CD4-positive, alpha-beta T cell (primary cell): Measurements from ENCODE around the gene PEAR1. TPM values are rescaled to one million over a fixed set of nuclear protein-coding genes. Genes with fewer than 3 reads are reported as not detected.

Source experiments
- ATAC-seq: fragments of 200-7000 bp; cut with Tn5 transposase; one replicate; pipeline ENCODE4 v1.10.0; 2022; ENCODE audit warnings: mild to moderate bottlenecking; ENCODE audit not compliant: poor library complexity
- CTCF ChIA-PET: fragments of 350-600 bp; sonication (Branson Sonifier 250); formaldehyde crosslinking; loops from one replicate; lab custom pipeline; 2021; ENCODE audit warnings: antibody characterized with exemption, inconsistent platforms; lab: Charles Lee
- POLR2A ChIA-PET: fragments of 350-600 bp; sonication (Branson Sonifier 250); formaldehyde crosslinking; loops from one replicate; lab custom pipeline; 2021; ENCODE audit warnings: antibody characterized with exemption, inconsistent platforms; lab: Charles Lee
- DNase-seq, 14 experiments: peaks; one replicate each; pipeline ENCODE4 v3.0.0-alpha.2; 2013 to 2020; ENCODE audit warnings: mixed read lengths in 2 of 14
- H3K27ac ChIP-seq, 2 donors: one replicate each; pipeline versions ENCODE4 v1.5.1 to v1.7.0; 2013; ENCODE audit warnings: low read length in 2 of 2, low read depth in 1 of 2, mild to moderate bottlenecking in 1 of 2
- H3K27me3 ChIP-seq, 2 experiments: 1 replicate in 1 of 2; 2 replicates in 1 of 2; pipeline versions ENCODE4 v1.6.1 to v1.7.0; 2013; ENCODE audit warnings: low read length in 2 of 2, control low read depth in 1 of 2, mild to moderate bottlenecking in 1 of 2, moderate library complexity in 1 of 2; ENCODE audit not compliant: insufficient read depth in 2 of 2, control insufficient read depth in 1 of 2
- H3K36me3 ChIP-seq: one replicate; pipeline ENCODE4 v1.6.1; 2013; ENCODE audit warnings: low read length, control low read depth; ENCODE audit not compliant: insufficient read depth
- H3K4me1 ChIP-seq: one replicate; pipeline ENCODE4 v1.6.1; 2013; ENCODE audit warnings: low read length, control low read depth; ENCODE audit not compliant: insufficient read depth
- H3K4me3 ChIP-seq: one replicate; pipeline ENCODE4 v1.5.1; 2013; ENCODE audit warnings: mild to moderate bottlenecking, low read length, moderate library complexity
- H3K9me3 ChIP-seq, 2 experiments: 1 replicate in 1 of 2; 2 replicates in 1 of 2; pipeline versions ENCODE4 v1.6.1 to v1.7.0; 2013; ENCODE audit warnings: low read length in 2 of 2, mild to moderate bottlenecking in 2 of 2, control low read depth in 1 of 2, moderate library complexity in 1 of 2; ENCODE audit not compliant: control insufficient read depth in 1 of 2, insufficient read depth in 1 of 2
- H3K27ac Mint-ChIP-seq: one replicate; pipeline ENCODE4 v1.8.0; 2020; ENCODE audit warnings: mixed read lengths
- H3K27me3 Mint-ChIP-seq: one replicate; pipeline ENCODE4 v1.8.0; 2021; ENCODE audit warnings: mixed read lengths
- H3K36me3 Mint-ChIP-seq: one replicate; pipeline ENCODE4 v1.8.0; 2021; ENCODE audit warnings: low read depth, mixed read lengths
- H3K4me1 Mint-ChIP-seq: one replicate; pipeline ENCODE4 v1.8.0; 2021; ENCODE audit warnings: low read depth, mixed read lengths
- H3K4me3 Mint-ChIP-seq: one replicate; pipeline ENCODE4 v1.8.0; 2020; ENCODE audit warnings: mild to moderate bottlenecking, mixed read lengths
- H3K9me3 Mint-ChIP-seq: one replicate; pipeline ENCODE4 v1.8.0; 2020; ENCODE audit warnings: mixed read lengths
- intact Hi-C, 2 experiments: fragments of 100-400 bp; cut with DNase I in 1 of 2; cut with micrococcal nuclease in 1 of 2; formaldehyde crosslinking; loops; one replicate each; pipeline versions ENCODE4 v1.15.1 to v1.9.0; 2023 to 2025; cut with DNase I, micrococcal nuclease
- total RNA-seq, 174 experiments: library from RNA in 2 of 174; stranded (reverse) in 2 of 174; gene quantifications; one replicate each; pipeline ENCODE4 v1.2.3 and lab custom pipeline; 2021 to 2026
- TF ChIP-seq, protein P1 (sequence below): fragments of 200-600 bp; IDR thresholded peaks from one replicate; pipeline ENCODE4 v1.8.0; 2022; ENCODE audit warnings: antibody characterized with exemption, mild to moderate bottlenecking

Gene PEAR1
- total RNA-seq, 2 experiments from 2014 or later = 0.20 to 0.41 TPM

DNA sequence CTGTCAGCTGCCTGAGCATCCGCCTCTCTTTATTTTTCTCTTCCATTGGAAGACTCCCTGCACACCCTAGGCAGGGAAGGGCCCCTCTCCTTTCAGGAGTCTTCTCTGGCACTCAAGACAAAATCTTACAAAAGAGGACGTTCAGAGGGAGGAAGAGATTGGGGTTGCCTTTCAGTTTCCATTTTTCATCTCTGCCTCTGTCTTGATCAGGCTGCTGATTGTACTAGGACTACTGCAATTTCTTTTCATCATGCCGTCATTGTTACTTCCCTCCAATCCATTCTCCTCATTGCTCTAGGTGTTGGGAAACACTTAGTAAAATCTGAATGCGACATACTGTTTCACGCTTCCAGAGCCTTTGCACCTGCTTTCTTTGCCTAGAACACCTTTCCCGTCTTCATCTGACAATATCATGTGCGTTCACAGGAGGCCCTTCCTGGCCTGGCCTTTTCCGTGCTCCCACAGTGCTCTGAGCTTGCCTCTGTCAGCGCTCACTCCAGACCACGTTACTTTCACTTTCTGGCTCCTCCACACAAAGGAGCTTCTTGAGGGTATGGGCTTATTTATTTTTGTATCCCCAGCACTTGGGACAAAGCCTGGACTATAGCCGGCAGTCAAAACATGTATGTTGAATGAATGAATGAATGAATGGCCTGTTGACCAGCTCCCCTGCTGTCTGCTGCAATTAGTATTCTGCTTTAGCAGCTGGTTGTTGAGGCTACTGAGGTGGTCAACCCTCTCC, 37.9 kb downstream of the PEAR1 start:
- no peaks in the 10 kb centered on the region for H3K9me3 Mint-ChIP-seq
- Histone ChIP-seq H3K9me3 (peaks cover 0 to 12% of the 10 kb centered on the region in 2 experiments), H3K27me3 (peaks cover 31 to 42% of the 10 kb centered on the region in 2 experiments), H3K27ac (no peak overlapping the region), H3K4me1 (peaks cover 12% of the 10 kb centered on the region), H3K4me3 (no peak overlapping the region), H3K36me3 (no peaks in the 10 kb centered on the region)
- intact Hi-C loops = no loop called here
- no peak for DNase-seq
- peak overlapping the region; percentile 40 for H3K4me3 Mint-ChIP-seq
- H3K27ac Mint-ChIP-seq = no peak overlapping the region
- peaks cover 7% of the 10 kb centered on the region for H3K36me3 Mint-ChIP-seq
- peaks cover 15% of the 10 kb centered on the region for H3K4me1 Mint-ChIP-seq
- ATAC-seq = no peak
- CTCF ChIA-PET = no interaction called here
- POLR2A ChIA-PET = interaction anchor here (0.6 to 0.9 kb wide), 2 partner anchors 32 to 164 kb away, joined by 3 to 4 read pairs; partner anchors contain the start of gene PRCC
- TF ChIP-seq, protein P1, sequence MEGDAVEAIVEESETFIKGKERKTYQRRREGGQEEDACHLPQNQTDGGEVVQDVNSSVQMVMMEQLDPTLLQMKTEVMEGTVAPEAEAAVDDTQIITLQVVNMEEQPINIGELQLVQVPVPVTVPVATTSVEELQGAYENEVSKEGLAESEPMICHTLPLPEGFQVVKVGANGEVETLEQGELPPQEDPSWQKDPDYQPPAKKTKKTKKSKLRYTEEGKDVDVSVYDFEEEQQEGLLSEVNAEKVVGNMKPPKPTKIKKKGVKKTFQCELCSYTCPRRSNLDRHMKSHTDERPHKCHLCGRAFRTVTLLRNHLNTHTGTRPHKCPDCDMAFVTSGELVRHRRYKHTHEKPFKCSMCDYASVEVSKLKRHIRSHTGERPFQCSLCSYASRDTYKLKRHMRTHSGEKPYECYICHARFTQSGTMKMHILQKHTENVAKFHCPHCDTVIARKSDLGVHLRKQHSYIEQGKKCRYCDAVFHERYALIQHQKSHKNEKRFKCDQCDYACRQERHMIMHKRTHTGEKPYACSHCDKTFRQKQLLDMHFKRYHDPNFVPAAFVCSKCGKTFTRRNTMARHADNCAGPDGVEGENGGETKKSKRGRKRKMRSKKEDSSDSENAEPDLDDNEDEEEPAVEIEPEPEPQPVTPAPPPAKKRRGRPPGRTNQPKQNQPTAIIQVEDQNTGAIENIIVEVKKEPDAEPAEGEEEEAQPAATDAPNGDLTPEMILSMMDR = no peak
- H3K27me3 Mint-ChIP-seq = peaks cover 62% of the 10 kb centered on the region

DNA sequence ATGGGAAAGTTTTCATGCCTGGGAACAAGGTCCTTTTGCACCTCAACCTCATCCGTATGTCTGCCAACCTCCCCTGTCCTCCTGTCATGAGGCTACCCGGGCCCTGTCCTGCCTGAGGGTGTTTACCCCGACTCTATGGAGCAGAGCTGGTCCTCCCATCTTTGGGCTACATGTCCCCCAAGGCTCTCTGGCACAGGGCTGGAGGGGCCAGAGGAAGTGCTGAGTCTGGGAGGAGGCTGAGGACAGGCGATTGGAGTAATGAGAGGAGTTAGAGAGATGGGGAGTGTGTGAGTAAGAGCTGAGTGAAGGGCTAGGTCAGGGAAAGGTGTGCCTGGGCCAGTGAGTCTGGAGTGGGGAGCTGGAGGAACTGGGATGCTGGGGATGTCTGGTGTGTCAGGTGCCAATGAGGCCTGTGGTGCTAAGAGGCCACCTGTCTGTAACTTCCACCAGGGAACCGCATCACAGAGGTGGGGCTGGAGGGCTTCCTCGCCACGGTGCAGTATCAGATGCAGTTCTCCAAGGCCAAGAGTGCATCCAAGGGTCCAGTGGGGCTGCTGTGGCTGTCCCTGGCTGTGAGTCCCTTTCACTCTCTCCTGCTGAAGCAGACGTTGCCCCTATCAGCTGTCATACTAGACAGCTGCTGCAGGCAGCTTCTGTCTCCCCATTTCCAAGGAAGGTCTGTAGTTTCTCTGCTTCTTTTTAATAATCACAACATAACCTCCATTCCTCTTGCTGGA, 38.6 kb downstream of the PEAR1 start:
- POLR2A ChIA-PET = interaction anchor here (0.6 to 0.9 kb wide), 2 partner anchors 31 to 165 kb away, joined by 3 to 4 read pairs; partner anchors contain the start of gene PRCC

DNA sequence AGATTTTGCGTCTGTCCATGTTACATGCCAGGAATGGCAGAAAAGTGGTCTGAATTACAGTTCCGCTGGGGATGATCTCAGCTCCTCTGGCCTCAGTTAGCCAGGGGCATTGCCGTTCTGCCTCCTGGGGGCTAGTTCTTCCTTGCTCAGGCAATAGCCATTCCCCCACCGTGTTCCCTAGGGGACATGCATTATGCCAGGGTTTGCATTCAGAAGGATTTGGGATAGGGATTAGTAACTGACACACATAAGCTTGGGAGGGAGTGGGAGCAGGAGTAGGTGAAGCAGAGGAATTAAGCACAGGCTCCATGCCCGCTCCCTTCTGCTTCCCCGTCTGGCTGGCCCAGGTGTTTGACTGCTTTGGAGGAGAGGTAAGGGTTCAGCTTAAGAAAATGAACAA, 39.6 kb downstream of the PEAR1 start:
- Mint-ChIP-seq H3K4me1 (peaks cover 7% of the 10 kb centered on the region), H3K4me3 (no peak overlapping the region), H3K27me3 (peaks cover 46% of the 10 kb centered on the region), H3K9me3 (no peaks in the 10 kb centered on the region), H3K36me3 (peaks cover 16% of the 10 kb centered on the region), H3K27ac (no peak overlapping the region)
- no peaks in the 10 kb centered on the region for H3K36me3 ChIP-seq
- no peak for ATAC-seq
- no peaks in the 10 kb centered on the region for H3K4me1 ChIP-seq
- POLR2A ChIA-PET = no interaction called here
- CTCF ChIA-PET = interaction anchor here (1.0 kb wide), 1 partner anchor 32 kb away, joined by 3 read pairs; no protein-coding TSS in a partner anchor
- peaks cover 0 to 4% of the 10 kb centered on the region in 2 experiments for H3K9me3 ChIP-seq
- H3K4me3 ChIP-seq = no peak overlapping the region
- no peak overlapping the region for H3K27ac ChIP-seq
- intact Hi-C loops = no loop called here
- H3K27me3 ChIP-seq = peaks cover 17 to 26% of the 10 kb centered on the region in 2 experiments
- DNase-seq = no peak
- TF ChIP-seq, protein P1 = no peak

More for the DNA sequence above, 38.6 kb downstream of the PEAR1 start:
- Mint-ChIP-seq H3K27ac (no peak overlapping the region), H3K4me1 (peaks cover 14% of the 10 kb centered on the region), H3K36me3 (peaks cover 11% of the 10 kb centered on the region), H3K4me3 (no peak overlapping the region), H3K9me3 (no peaks in the 10 kb centered on the region), H3K27me3 (peaks cover 55% of the 10 kb centered on the region)
- intact Hi-C loops = no loop called here
- TF ChIP-seq, protein P1 = no peak
- no peak overlapping the region for H3K27ac ChIP-seq
- no peak overlapping the region for H3K4me3 ChIP-seq
- DNase-seq = no peak
- peaks cover 9% of the 10 kb centered on the region for H3K4me1 ChIP-seq
- CTCF ChIA-PET = no interaction called here
- peaks cover 27 to 36% of the 10 kb centered on the region in 2 experiments for H3K27me3 ChIP-seq
- no peaks in the 10 kb centered on the region for H3K36me3 ChIP-seq
- H3K9me3 ChIP-seq = peaks cover 0 to 12% of the 10 kb centered on the region in 2 experiments
- ATAC-seq = no peak
